ENCODE data around the gene NDUFS7.

GRCh38 chr19:1382250-1382649, 1.5 kb upstream of the NDUFS7 start:
- TF ChIP-seq CTCF (IDR thresholded peaks at IDR 0.05) (no peak), POLR2A (IDR thresholded peaks at IDR 0.05) (no peak), POLR2AphosphoS5 (IDR thresholded peaks at IDR 0.05) (no peak)

All from prostate gland (tissue), 2 donors.